ENCODE results near the gene IL17C. TPM values are rescaled to one million over a fixed set of nuclear protein-coding genes. Genes with fewer than 3 reads are reported as not detected.

Gene IL17C
- total and polyA plus RNA-seq, 2 of the 8 experiments (the other 6 are each of a cell fraction or from before 2014, with no cell fraction given): 1.1 to 1.9 TPM

DNA sequence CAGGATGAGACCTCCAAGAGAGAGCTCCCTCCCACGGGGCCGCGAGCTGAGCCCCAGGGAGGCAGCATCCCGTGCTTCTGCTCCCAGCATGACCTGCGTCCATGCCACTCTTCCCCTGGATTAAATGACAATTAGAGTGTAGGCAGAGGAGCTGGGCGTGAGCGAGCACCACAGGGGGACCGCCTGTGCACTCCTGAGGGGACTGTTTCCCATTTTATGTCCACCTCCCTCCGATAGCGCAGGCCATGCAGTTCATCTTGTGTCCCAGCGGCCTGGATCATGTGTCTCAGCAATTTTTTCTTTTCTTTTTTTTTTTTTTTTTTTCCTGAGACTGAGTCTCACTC lies 5.8 kb upstream of the IL17C start:
- H2BK12ac ChIP-seq (ENCODE audit: low read depth, low read length): no peak overlapping the region
- ChIA-PET CTCF (ENCODE audit: partially characterized antibody) (interaction anchor here (0.7 to 11.2 kb wide), 21 partner anchors 8 to 224 kb away, joined by 3 to 89 read pairs (median 5); partner anchors contain the start of genes CYBA, GALNS and TRAPPC2L), POLR2A (ENCODE audit: partially characterized antibody) (interaction anchor here (0.8 to 2.0 kb wide), 5 partner anchors 9 to 30 kb away, joined by 3 to 6 read pairs (median 3); no protein-coding TSS in a partner anchor)
- 94% methylated on average over 8 of the region's 11 CpGs; no CpG with 5 or more reads in 1 of the 2 experiments for WGBS, 2 experiments (ENCODE audit: extremely low coverage in 1 of 2, insufficient coverage in 1 of 2, insufficient read length in 1 of 2, insufficient replicate concordance in 2 of 2, low coverage in 1 of 2, low lambda C conversion rate in 2 of 2, missing lambda C conversion rate in 1 of 2)
- H2AK5ac ChIP-seq (ENCODE audit: low read depth, low read length): no peak overlapping the region
- H3K27me3 ChIP-seq (replicated peaks in 1 of 4; ENCODE audit: control insufficient read depth in 3 of 4, extremely low read depth in 1 of 4, insufficient read depth in 3 of 4, low read length in 3 of 4): peaks cover 0 to 4% (median 0%) of the 10 kb centered on the region in 4 experiments; a peak in 2 of 7 replicates
- H3K23ac ChIP-seq (ENCODE audit: insufficient read length): no peak overlapping the region
- no peaks in the 10 kb centered on the region for H3K79me2 ChIP-seq (ENCODE audit: control insufficient read depth in 1 of 2, insufficient read depth in 2 of 2, low read length in 2 of 2)
- no peak overlapping the region for H4K91ac ChIP-seq (replicated peaks; ENCODE audit: insufficient read length, low read length)
- H4K20me1 ChIP-seq (replicated peaks in 1 of 2; ENCODE audit: control insufficient read depth in 1 of 2, insufficient read depth in 2 of 2, low read length in 2 of 2): peaks cover 2 to 5% of the 10 kb centered on the region in 2 experiments
- H2BK5ac ChIP-seq (ENCODE audit: low read depth, low read length): no peak overlapping the region
- H2BK120ac ChIP-seq (replicated peaks; ENCODE audit: low read depth, low read length): no peak overlapping the region
- H3K14ac ChIP-seq (ENCODE audit: insufficient read length): no peak overlapping the region
- peaks cover 8% of the 10 kb centered on the region for H3K23me2 ChIP-seq (ENCODE audit: low read depth, low read length)
- FAIRE-seq (no peak), DNase-seq (ENCODE audit: low read depth in 1 of 2, low spot score in 2 of 2) (no peak)
- H3K36me3 ChIP-seq (ENCODE audit: control insufficient read depth in 2 of 4, insufficient read depth in 4 of 4, low read length in 3 of 4): peaks cover 4 to 20% (median 11%) of the 10 kb centered on the region in 4 experiments; a peak in 5 of 8 replicates
- no peak overlapping the region for H3K9ac ChIP-seq (replicated peaks in 1 of 4; ENCODE audit: extremely low read depth in 1 of 4, low read depth in 3 of 4, low read length in 3 of 4)
- no peak overlapping the region for H3K27ac ChIP-seq (ENCODE audit: low read depth, low read length)
- H3K4me3 ChIP-seq (ENCODE audit: extremely low read depth in 1 of 4, insufficient read depth in 2 of 4, low read depth in 3 of 4, low read length in 4 of 4): no peak overlapping the region
- no peak overlapping the region for H4K5ac ChIP-seq (ENCODE audit: insufficient read length, low read depth, low read length)
- H3K4ac ChIP-seq (replicated peaks; ENCODE audit: insufficient read length, low read depth, low read length): no peak overlapping the region
- no peak overlapping the region for H2BK20ac ChIP-seq (ENCODE audit: low read length)
- no peak overlapping the region for H2BK15ac ChIP-seq (ENCODE audit: low read length)
- no peak overlapping the region; the same call in 1 of the 2 replicates for H4K8ac ChIP-seq (ENCODE audit: extremely low read depth, insufficient read depth, low read length)
- no peaks in the 10 kb centered on the region for H3K9me3 ChIP-seq (ENCODE audit: insufficient read depth in 2 of 2, low read depth in 1 of 2, low read length in 1 of 2)
- no peaks in the 10 kb centered on the region; the same call in 1 of the 2 replicates for H3K79me1 ChIP-seq (ENCODE audit: low read depth, low read length)
- no peak overlapping the region for H3K18ac ChIP-seq (ENCODE audit: extremely low read depth, low read length)
- H2AFZ ChIP-seq (ENCODE audit: low read length): no peak overlapping the region
- no peak overlapping the region for H3K4me2 ChIP-seq (ENCODE audit: insufficient read depth in 1 of 2, low read depth in 2 of 2, low read length in 2 of 2)
- no peak overlapping the region for H3K56ac ChIP-seq (replicated peaks; ENCODE audit: insufficient read length, low read depth, low read length)
- peaks cover 0 to 27% (median 12%) of the 10 kb centered on the region in 4 experiments; a peak in 6 of 7 replicates for H3K4me1 ChIP-seq (replicated peaks in 1 of 4; ENCODE audit: control insufficient read depth in 3 of 4, insufficient read depth in 4 of 4, low read length in 3 of 4)
- TF ChIP-seq, protein P1, sequence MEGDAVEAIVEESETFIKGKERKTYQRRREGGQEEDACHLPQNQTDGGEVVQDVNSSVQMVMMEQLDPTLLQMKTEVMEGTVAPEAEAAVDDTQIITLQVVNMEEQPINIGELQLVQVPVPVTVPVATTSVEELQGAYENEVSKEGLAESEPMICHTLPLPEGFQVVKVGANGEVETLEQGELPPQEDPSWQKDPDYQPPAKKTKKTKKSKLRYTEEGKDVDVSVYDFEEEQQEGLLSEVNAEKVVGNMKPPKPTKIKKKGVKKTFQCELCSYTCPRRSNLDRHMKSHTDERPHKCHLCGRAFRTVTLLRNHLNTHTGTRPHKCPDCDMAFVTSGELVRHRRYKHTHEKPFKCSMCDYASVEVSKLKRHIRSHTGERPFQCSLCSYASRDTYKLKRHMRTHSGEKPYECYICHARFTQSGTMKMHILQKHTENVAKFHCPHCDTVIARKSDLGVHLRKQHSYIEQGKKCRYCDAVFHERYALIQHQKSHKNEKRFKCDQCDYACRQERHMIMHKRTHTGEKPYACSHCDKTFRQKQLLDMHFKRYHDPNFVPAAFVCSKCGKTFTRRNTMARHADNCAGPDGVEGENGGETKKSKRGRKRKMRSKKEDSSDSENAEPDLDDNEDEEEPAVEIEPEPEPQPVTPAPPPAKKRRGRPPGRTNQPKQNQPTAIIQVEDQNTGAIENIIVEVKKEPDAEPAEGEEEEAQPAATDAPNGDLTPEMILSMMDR (IDR thresholded peaks at IDR 0.05; ENCODE audit: control extremely low read depth in 1 of 3, insufficient read depth in 1 of 3, low read depth in 1 of 3, low read length in 3 of 3): no peak
- no peak for TF ChIP-seq SP4 (IDR thresholded peaks at IDR 0.05; ENCODE audit: low read length)

Measured in H1 (cell line).